HG03342 (cell line): ENCODE measurements around the gene TRPC4AP.
"Not testable (repeated sequence)": the region's sequence is repeated elsewhere in the genome, so short reads cannot be mapped to it uniquely, and the experiment has no call there.

Experiments
- ATAC-seq: cut with Tn5 transposase; IDR thresholded peaks from one replicate; pipeline ENCODE4 v1.9.1; 2021; ENCODE audit warnings: mild to moderate bottlenecking, moderate library complexity; ENCODE audit not compliant: unreplicated experiment

Gene TRPC4AP

GRCh38 chr20:35104685-35105295 is 12.2 kb upstream of the TRPC4AP start:
- ATAC-seq, result no peak

GRCh38 chr20:35101620-35102019 is 9.0 kb upstream of the TRPC4AP start:
- no peak for ATAC-seq

- ATAC-seq, result no peak
Observed at GRCh38 chr20:35093267-35093884, 769 bp upstream of the TRPC4AP start.

GRCh38 chr20:35091816-35092523 is 637 bp downstream of the TRPC4AP start:
- ATAC-seq, result peak; percentile 17

- no peak for ATAC-seq
Observed at GRCh38 chr20:35088231-35089145, 4.1 kb downstream of the TRPC4AP start.

GRCh38 chr20:35087791-35088190 is 4.8 kb downstream of the TRPC4AP start:
- no peak for ATAC-seq

- ATAC-seq, result no peak
Observed at GRCh38 chr20:35087355-35087754, 5.3 kb downstream of the TRPC4AP start.

GRCh38 chr20:35085477-35086225 is 7.0 kb downstream of the TRPC4AP start:
- no peak for ATAC-seq

- ATAC-seq, result no peak
Observed at GRCh38 chr20:35084998-35085397, 7.6 kb downstream of the TRPC4AP start.

GRCh38 chr20:35080348-35080642 is 12.3 kb downstream of the TRPC4AP start:
- ATAC-seq, result not testable (repeated sequence)

GRCh38 chr20:35079472-35080347 is 12.9 kb downstream of the TRPC4AP start:
- ATAC-seq, result no peak

- ATAC-seq, result no peak
Observed at GRCh38 chr20:35077872-35078271, 14.7 kb downstream of the TRPC4AP start.

GRCh38 chr20:35077341-35077740 is 15.3 kb downstream of the TRPC4AP start:
- ATAC-seq, result no peak

GRCh38 chr20:35071436-35072153 is 21.0 kb downstream of the TRPC4AP start:
- ATAC-seq, result not testable (repeated sequence)

- ATAC-seq, result no peak
Observed at GRCh38 chr20:35066194-35066593, 26.4 kb downstream of the TRPC4AP start.

GRCh38 chr20:35065181-35065580 is 27.4 kb downstream of the TRPC4AP start:
- no peak for ATAC-seq

GRCh38 chr20:35063168-35063567 is 29.4 kb downstream of the TRPC4AP start:
- no peak for ATAC-seq

GRCh38 chr20:35062478-35062877 is 30.1 kb downstream of the TRPC4AP start:
- ATAC-seq, result no peak

GRCh38 chr20:35060168-35060567 is 32.4 kb downstream of the TRPC4AP start:
- no peak for ATAC-seq
